Smooth muscle cell (in vitro differentiated cells): ENCODE measurements around the gene YBX3. TPM values are rescaled to one million over a fixed set of nuclear protein-coding genes. Genes with fewer than 3 reads are reported as not detected.

Experiments used
- DNase-seq: peaks from one replicate; lab custom pipeline; 2025; ENCODE audit not compliant: unreplicated experiment; lab: John Stamatoyannopoulos, UW
- H2AFZ ChIP-seq: fragments of 200-600 bp; sonication (generic); 2 replicates; pipeline ENCODE4 v1.6.0; 2016; ENCODE audit warnings: antibody characterized with exemption, low read depth, mild to moderate bottlenecking
- H3F3A ChIP-seq: fragments of 200-600 bp; sonication (generic); 2 replicates; pipeline ENCODE4 v1.6.0; 2017; ENCODE audit warnings: antibody characterized with exemption, low read depth
- H3K27ac ChIP-seq: fragments of 200-600 bp; sonication (generic); 2 replicates; pipeline ENCODE4 v1.5.1; 2016; ENCODE audit warnings: low read depth, mild to moderate bottlenecking
- H3K27me3 ChIP-seq: fragments of 200-600 bp; sonication (generic); 2 replicates; pipeline ENCODE4 v1.6.1; 2016; ENCODE audit warnings: low read depth, mild to moderate bottlenecking
- H3K36me3 ChIP-seq: fragments of 200-600 bp; sonication (generic); 2 replicates; pipeline ENCODE4 v1.5.1; 2016; ENCODE audit warnings: low read depth
- H3K4me1 ChIP-seq: fragments of 200-600 bp; sonication (generic); 2 replicates; pipeline ENCODE4 v1.5.1; 2016; ENCODE audit warnings: low read depth
- H3K4me2 ChIP-seq: fragments of 200-600 bp; sonication (generic); 2 replicates; pipeline ENCODE4 v1.6.0; 2016; ENCODE audit warnings: mild to moderate bottlenecking
- H3K4me3 ChIP-seq: fragments of 200-600 bp; sonication (generic); 2 replicates; pipeline ENCODE4 v1.5.1; 2016; ENCODE audit warnings: mild to moderate bottlenecking
- H3K79me2 ChIP-seq: fragments of 200-600 bp; sonication (generic); 2 replicates; pipeline ENCODE4 v1.6.0; 2016; ENCODE audit warnings: low read depth, mild to moderate bottlenecking
- H3K9ac ChIP-seq: fragments of 200-600 bp; sonication (generic); 2 replicates; pipeline ENCODE4 v1.6.0; 2016; ENCODE audit warnings: low read depth
- H3K9me3 ChIP-seq: fragments of 200-600 bp; sonication (generic); replicated peaks from 2 replicates; pipeline ENCODE4 v1.5.1; 2016; ENCODE audit warnings: low read depth
- H4K20me1 ChIP-seq: fragments of 200-600 bp; sonication (generic); 2 replicates; pipeline ENCODE4 v1.6.0; 2016; ENCODE audit warnings: low read depth
- WGBS: methylation state at CpG from one replicate; pipeline ENCODE4 v1.1.7; 2016; ENCODE audit warnings: low lambda C conversion rate; 5-methylcytosine and 5-hydroxymethylcytosine counted together
- polyA plus RNA-seq: library from polyadenylated mRNA; unstranded; fragments of >200 nt; fragmentation: Nextera tagmentation; extraction: Ambion mirVana; gene quantifications from 2 replicates; pipeline ENCODE4 v1.2.1, GENCODE V29; 2016
- total RNA-seq: library from RNA; depleted of rRNA; stranded (reverse); fragments of >200 nt; gene quantifications from 2 replicates; pipeline ENCODE4 v1.2.3, GENCODE V29; 2014
- TF ChIP-seq, protein P1 (sequence below): fragments of 200-600 bp; sonication (generic); IDR thresholded peaks from 2 replicates; pipeline ENCODE4 v1.5.1; 2017; ENCODE audit warnings: borderline replicate concordance, mild to moderate bottlenecking, antibody characterized with exemption; ENCODE audit not compliant: insufficient read depth, poor library complexity, severe bottlenecking

Gene YBX3
- total and polyA plus RNA-seq, 2 experiments from 2014 or later: 129 to 188 TPM

- peaks cover 45% of the 10 kb centered on the region for H3K79me2 ChIP-seq
Measured at GRCh38 chr12:10721651-10722501, 1.2 kb downstream of the YBX3 start.

DNA sequence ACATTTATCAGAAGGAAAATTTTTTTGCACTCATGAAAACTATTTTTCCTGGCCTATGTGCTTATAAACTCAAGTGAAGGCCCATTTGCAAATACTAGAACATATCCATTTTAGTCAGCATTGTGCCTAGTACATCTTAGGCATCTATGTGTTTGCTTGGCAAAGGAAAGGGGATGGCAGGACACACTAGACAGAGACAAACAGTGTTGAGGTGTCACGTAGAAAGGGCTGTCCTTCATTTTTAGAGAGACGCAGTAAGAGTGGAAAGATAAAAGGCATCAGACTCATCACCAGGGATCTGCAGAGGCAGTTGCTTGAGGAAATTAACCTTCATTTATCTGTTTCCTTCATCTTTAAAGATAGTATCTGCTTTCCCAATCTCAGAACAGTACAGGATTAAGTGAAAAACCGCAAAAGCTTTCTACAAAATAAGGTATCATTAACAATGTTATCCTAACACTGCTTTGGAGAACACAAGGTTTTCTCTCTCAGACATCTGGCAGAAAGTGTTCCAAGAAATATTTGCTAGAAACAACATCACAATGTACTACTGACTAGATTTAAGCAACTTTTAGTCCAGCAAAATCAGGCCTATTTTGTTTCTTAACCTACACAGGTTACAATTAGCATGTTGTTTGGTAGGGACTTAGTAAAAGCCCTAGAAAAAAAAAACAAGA, 2.0 kb downstream of the YBX3 start:
- Histone ChIP-seq H3K4me3 (peak overlapping the region; percentile 95), H4K20me1 (peaks cover 32% of the 10 kb centered on the region), H2AFZ (no peak overlapping the region), H3K9ac (peak overlapping the region; percentile 94), H3K36me3 (no peaks in the 10 kb centered on the region), H3F3A (peaks cover 43% of the 10 kb centered on the region), H3K4me1 (peaks cover 54% of the 10 kb centered on the region), H3K9me3 (no peaks in the 10 kb centered on the region), H3K4me2 (peak overlapping the region; percentile 87), H3K27me3 (peaks cover 4% of the 10 kb centered on the region), H3K79me2 (peaks cover 47% of the 10 kb centered on the region), H3K27ac (peak overlapping the region; percentile 96)
- TF ChIP-seq, protein P1, sequence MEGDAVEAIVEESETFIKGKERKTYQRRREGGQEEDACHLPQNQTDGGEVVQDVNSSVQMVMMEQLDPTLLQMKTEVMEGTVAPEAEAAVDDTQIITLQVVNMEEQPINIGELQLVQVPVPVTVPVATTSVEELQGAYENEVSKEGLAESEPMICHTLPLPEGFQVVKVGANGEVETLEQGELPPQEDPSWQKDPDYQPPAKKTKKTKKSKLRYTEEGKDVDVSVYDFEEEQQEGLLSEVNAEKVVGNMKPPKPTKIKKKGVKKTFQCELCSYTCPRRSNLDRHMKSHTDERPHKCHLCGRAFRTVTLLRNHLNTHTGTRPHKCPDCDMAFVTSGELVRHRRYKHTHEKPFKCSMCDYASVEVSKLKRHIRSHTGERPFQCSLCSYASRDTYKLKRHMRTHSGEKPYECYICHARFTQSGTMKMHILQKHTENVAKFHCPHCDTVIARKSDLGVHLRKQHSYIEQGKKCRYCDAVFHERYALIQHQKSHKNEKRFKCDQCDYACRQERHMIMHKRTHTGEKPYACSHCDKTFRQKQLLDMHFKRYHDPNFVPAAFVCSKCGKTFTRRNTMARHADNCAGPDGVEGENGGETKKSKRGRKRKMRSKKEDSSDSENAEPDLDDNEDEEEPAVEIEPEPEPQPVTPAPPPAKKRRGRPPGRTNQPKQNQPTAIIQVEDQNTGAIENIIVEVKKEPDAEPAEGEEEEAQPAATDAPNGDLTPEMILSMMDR: no peak
- 8% methylated on average over 3 of the region's 3 CpGs for WGBS
- no peak for DNase-seq

More at GRCh38 chr12:10721651-10722501, 1.2 kb downstream of the YBX3 start:
- Histone ChIP-seq H4K20me1 (peaks cover 28% of the 10 kb centered on the region), H3K27me3 (peaks cover 7% of the 10 kb centered on the region), H3F3A (peaks cover 42% of the 10 kb centered on the region), H3K36me3 (no peaks in the 10 kb centered on the region), H3K4me1 (peaks cover 53% of the 10 kb centered on the region), H3K27ac (peak overlapping the region; percentile 96), H3K9ac (peak overlapping the region; percentile 94), H3K4me3 (peak overlapping the region; percentile 95), H2AFZ (no peak overlapping the region), H3K9me3 (no peaks in the 10 kb centered on the region), H3K4me2 (peak overlapping the region; percentile 87)
- WGBS: under 1% methylated on average over 26 of the region's 26 CpGs
- peak; percentile 56 for DNase-seq
- TF ChIP-seq, protein P1: no peak

DNA sequence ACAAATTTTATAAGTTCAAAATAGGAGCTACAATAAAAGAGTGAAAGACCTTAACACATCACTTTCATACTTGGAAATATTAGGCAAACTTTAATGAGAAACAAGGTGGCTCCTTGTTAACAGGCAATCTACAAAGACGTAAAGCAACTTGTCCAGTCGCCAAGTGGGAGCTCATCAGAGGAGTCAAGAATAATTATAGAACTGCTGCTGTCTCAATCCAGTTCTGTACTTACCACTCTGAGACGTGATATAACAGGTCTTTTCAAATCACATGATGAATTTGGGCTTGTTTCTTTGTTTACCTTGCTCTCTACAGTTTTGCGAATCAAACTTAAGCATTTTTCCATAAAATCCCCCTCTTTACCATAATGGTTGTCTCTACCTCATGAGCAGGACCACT, 3.6 kb downstream of the YBX3 start:
- Histone ChIP-seq H4K20me1 (peaks cover 36% of the 10 kb centered on the region), H3K9me3 (no peaks in the 10 kb centered on the region), H3K27ac (peak overlapping the region; percentile 96), H3K4me1 (peaks cover 54% of the 10 kb centered on the region), H2AFZ (no peak overlapping the region), H3K4me2 (peak overlapping the region; percentile 87), H3F3A (peaks cover 48% of the 10 kb centered on the region), H3K79me2 (peaks cover 64% of the 10 kb centered on the region), H3K4me3 (peak overlapping the region; percentile 95), H3K9ac (peak overlapping the region; percentile 72), H3K36me3 (peaks cover 4% of the 10 kb centered on the region), H3K27me3 (no peaks in the 10 kb centered on the region)
- DNase-seq: no peak
- WGBS: 60% methylated on average over 4 of the region's 4 CpGs
- TF ChIP-seq, protein P1: no peak
